Keratinocyte (primary cell): Measurements from ENCODE around the gene COX8A. TPM values are rescaled to one million over a fixed set of nuclear protein-coding genes. Genes with fewer than 3 reads are reported as not detected.

ENCODE experiments used
- DNase-seq: peaks from one replicate; pipeline ENCODE4 v3.0.0-alpha.2; 2011; ENCODE audit warnings: low read depth, missing footprints, low spot score
- FAIRE-seq: peaks from 2 replicates; lab custom pipeline; 2011; peaks lifted over from hg19 to GRCh38; lab: Jason Lieb, UNC
- H2AFZ ChIP-seq: 2 replicates; pipeline ENCODE4 v1.6.0; 2012; ENCODE audit warnings: low read length, control low read depth, inconsistent platforms; ENCODE audit not compliant: control insufficient read depth
- H3K27ac ChIP-seq: 2 replicates; pipeline ENCODE4 v1.5.1; 2011; ENCODE audit warnings: low read length; ENCODE audit not compliant: control insufficient read depth, insufficient read depth
- H3K27me3 ChIP-seq: 3 replicates; pipeline ENCODE4 v1.6.0; 2011; ENCODE audit warnings: low read length; ENCODE audit not compliant: control insufficient read depth, insufficient read depth; ENCODE audit errors: extremely low read depth
- H3K36me3 ChIP-seq, 2 experiments: 2 replicates in 1 of 2; 3 replicates in 1 of 2; pipeline ENCODE4 v1.5.1; 2011; ENCODE audit warnings: low read length in 2 of 2, mild to moderate bottlenecking in 1 of 2; ENCODE audit not compliant: control insufficient read depth in 2 of 2, insufficient read depth in 2 of 2; ENCODE audit errors: extremely low read depth in 1 of 2
- H3K4me1 ChIP-seq: 3 replicates; pipeline ENCODE4 v1.5.1; 2011; ENCODE audit warnings: low read length; ENCODE audit not compliant: control insufficient read depth, insufficient read depth; ENCODE audit errors: extremely low read depth
- H3K4me2 ChIP-seq: 3 replicates; pipeline ENCODE4 v1.6.0; 2011; ENCODE audit warnings: low read depth, low read length; ENCODE audit not compliant: control insufficient read depth, insufficient read depth; ENCODE audit errors: extremely low read depth
- H3K4me3 ChIP-seq, 3 experiments: fragments of 200-600 bp in 1 of 3; sonication (generic) in 1 of 3; 2 replicates in 2 of 3; 3 replicates in 1 of 3; pipeline ENCODE4 v1.5.1; 2011 to 2016; ENCODE audit warnings: low read length in 3 of 3, mild to moderate bottlenecking in 3 of 3, control low read depth in 2 of 3, inconsistent platforms in 1 of 3, low read depth in 1 of 3, mixed read lengths in 1 of 3, mixed run types in 1 of 3, moderate library complexity in 1 of 3; ENCODE audit not compliant: control insufficient read depth in 2 of 3, insufficient read depth in 2 of 3; ENCODE audit errors: extremely low read depth in 1 of 3
- H3K79me2 ChIP-seq: 2 replicates; pipeline ENCODE4 v1.6.0; 2012; ENCODE audit warnings: low read length; ENCODE audit not compliant: control insufficient read depth, insufficient read depth
- H3K9ac ChIP-seq: 3 replicates; pipeline ENCODE4 v1.6.0; 2011; ENCODE audit warnings: low read length; ENCODE audit not compliant: control insufficient read depth, insufficient read depth; ENCODE audit errors: extremely low read depth
- H3K9me1 ChIP-seq: 3 replicates; pipeline ENCODE4 v1.6.0; 2011; ENCODE audit warnings: low read length; ENCODE audit not compliant: control insufficient read depth, insufficient read depth; ENCODE audit errors: extremely low read depth
- H3K9me3 ChIP-seq: 2 replicates; pipeline ENCODE4 v1.5.1; 2012; ENCODE audit warnings: low read depth, low read length; ENCODE audit not compliant: control insufficient read depth
- H4K20me1 ChIP-seq: 3 replicates; pipeline ENCODE4 v1.6.0; 2011; ENCODE audit warnings: low read length; ENCODE audit not compliant: control insufficient read depth, insufficient read depth; ENCODE audit errors: extremely low read depth
- EZH2 ChIP-seq: IDR thresholded peaks from one replicate; pipeline ENCODE4 v1.6.1; 2012; ENCODE audit warnings: inconsistent platforms, mild to moderate bottlenecking, low read length, moderate library complexity
- dilution Hi-C: fragments of 300-500 bp; cut with MboI; formaldehyde crosslinking; loops from one replicate; pipeline ENCODE4 v1.7.0; 2020; ENCODE audit warnings: low sequenced_read_pairs; ENCODE audit not compliant: extremely low pct_ligation_motif_present
- polyA plus RNA-seq, 5 experiments: library from polyadenylated mRNA; depleted of rRNA in 3 of 5; stranded (reverse) in 3 of 5; stranded (forward) in 1 of 5; unstranded in 1 of 5; fragments of >200 nt; gene quantifications; 1 replicate in 1 of 5; 2 replicates in 3 of 5; 3 replicates in 1 of 5; pipeline versions ENCODE4 v1.2.1 to v1.2.3, GENCODE V29; 2011 to 2012; ENCODE audit warnings: missing spikeins in 2 of 5, low read depth in 1 of 5, low replicate concordance in 1 of 5
- TF ChIP-seq, protein P1 (sequence below), 3 experiments: IDR thresholded peaks in 1 of 3; conservative IDR thresholded peaks in 1 of 3; optimal IDR thresholded peaks in 1 of 3; 2 replicates in 2 of 3; 3 replicates in 1 of 3; pipeline versions ENCODE3 to v1.5.1; 2011; ENCODE audit warnings: low read length in 3 of 3, mild to moderate bottlenecking in 3 of 3, moderate library complexity in 2 of 3, control low read depth in 1 of 3, inconsistent platforms in 1 of 3; ENCODE audit not compliant: insufficient read depth in 2 of 3; ENCODE audit errors: extremely low read depth in 1 of 3

COX8A gene
- polyA plus RNA-seq, 1 donor (not counting 4 experiments of a cell fraction or from before 2014, with no cell fraction given), result 159 TPM

DNA sequence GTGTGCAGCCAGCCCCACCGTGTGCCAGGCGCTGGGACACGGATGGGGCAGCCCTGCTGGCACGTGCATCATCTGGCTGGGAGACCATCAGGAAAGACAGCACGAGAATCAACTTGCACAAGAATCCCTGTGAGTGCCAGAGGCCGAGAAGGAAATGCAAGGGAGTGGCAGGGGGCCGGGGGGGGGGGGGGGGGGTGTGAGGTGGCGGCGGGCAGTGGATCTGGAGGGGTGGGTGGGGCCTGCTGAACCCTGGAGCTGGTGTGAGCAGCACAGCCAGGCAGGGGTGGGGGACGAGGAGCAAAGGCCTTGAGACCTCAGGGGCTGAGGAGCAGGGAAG is 47.3 kb downstream of the COX8A start:
- no peak overlapping the region for H3K9ac ChIP-seq
- H3K9me3 ChIP-seq, result no peaks in the 10 kb centered on the region
- TF ChIP-seq EZH2, result no peak
- TF ChIP-seq, protein P1, sequence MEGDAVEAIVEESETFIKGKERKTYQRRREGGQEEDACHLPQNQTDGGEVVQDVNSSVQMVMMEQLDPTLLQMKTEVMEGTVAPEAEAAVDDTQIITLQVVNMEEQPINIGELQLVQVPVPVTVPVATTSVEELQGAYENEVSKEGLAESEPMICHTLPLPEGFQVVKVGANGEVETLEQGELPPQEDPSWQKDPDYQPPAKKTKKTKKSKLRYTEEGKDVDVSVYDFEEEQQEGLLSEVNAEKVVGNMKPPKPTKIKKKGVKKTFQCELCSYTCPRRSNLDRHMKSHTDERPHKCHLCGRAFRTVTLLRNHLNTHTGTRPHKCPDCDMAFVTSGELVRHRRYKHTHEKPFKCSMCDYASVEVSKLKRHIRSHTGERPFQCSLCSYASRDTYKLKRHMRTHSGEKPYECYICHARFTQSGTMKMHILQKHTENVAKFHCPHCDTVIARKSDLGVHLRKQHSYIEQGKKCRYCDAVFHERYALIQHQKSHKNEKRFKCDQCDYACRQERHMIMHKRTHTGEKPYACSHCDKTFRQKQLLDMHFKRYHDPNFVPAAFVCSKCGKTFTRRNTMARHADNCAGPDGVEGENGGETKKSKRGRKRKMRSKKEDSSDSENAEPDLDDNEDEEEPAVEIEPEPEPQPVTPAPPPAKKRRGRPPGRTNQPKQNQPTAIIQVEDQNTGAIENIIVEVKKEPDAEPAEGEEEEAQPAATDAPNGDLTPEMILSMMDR (optimal IDR thresholded peaks at IDR 0.05 in 1 of 3, IDR thresholded peaks at IDR 0.05 in 1 of 3, conservative IDR thresholded peaks at IDR 0.05 in 1 of 3; ENCODE audit: extremely low read depth in 1 of 3, insufficient read depth in 2 of 3, low read length in 3 of 3), result peak in 1 of 3 experiments; percentile 58
- no peak overlapping the region for H2AFZ ChIP-seq
- H3K4me1 ChIP-seq, result peaks cover 4% of the 10 kb centered on the region
- H3K4me2 ChIP-seq, result no peak overlapping the region
- dilution Hi-C loops, result no loop called here
- H4K20me1 ChIP-seq, result no peaks in the 10 kb centered on the region
- no peak overlapping the region for H3K4me3 ChIP-seq
- peaks cover 23% of the 10 kb centered on the region for H3K27me3 ChIP-seq
- H3K79me2 ChIP-seq, result no peaks in the 10 kb centered on the region
- H3K27ac ChIP-seq, result no peak overlapping the region
- no peaks in the 10 kb centered on the region for H3K36me3 ChIP-seq
- FAIRE-seq, result no peak
- DNase-seq, result no peak
- H3K9me1 ChIP-seq, result no peaks in the 10 kb centered on the region

DNA sequence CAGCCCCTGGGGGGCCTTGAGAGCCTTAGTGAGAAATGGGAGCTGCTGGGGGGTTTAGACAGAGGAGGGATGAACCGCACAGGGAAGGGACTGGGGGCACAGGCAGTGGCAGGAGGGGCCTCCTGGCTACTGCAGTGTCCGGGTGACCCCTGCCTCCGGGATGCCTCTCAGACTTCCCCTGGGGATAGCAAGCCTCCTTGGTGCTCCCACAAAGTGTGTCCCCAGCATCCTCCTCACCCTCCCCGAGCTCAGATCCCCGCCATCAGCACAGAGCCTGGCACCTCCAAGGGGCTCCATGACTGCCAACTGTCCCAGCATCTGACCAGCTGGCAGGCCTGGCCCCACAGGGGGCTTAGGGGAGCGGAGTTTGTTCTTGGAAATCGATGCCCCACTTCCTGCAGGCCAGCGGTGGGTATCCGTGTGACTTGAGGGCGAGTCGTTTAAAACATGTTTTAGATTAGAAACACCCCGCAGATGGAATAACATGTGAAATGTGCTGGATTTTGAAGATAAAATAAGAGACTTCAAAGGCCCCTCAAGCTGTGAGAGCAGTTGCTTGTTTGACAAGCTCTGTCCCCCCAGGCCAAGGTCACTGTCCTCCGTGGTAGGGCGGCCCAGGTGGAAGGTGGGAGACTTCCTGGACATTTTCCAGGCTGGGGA is 47.8 kb downstream of the COX8A start:
- Histone ChIP-seq H3K27ac (no peak overlapping the region), H3K36me3 (no peaks in the 10 kb centered on the region), H3K4me2 (no peak overlapping the region), H3K9me1 (no peaks in the 10 kb centered on the region), H3K4me3 (no peak overlapping the region), H3K27me3 (peaks cover 28% of the 10 kb centered on the region), H4K20me1 (no peaks in the 10 kb centered on the region), H2AFZ (no peak overlapping the region), H3K4me1 (peaks cover 4% of the 10 kb centered on the region), H3K9ac (no peak overlapping the region), H3K79me2 (no peaks in the 10 kb centered on the region), H3K9me3 (no peaks in the 10 kb centered on the region)
- TF ChIP-seq, protein P1 (optimal IDR thresholded peaks at IDR 0.05 in 1 of 3, IDR thresholded peaks at IDR 0.05 in 1 of 3, conservative IDR thresholded peaks at IDR 0.05 in 1 of 3; ENCODE audit: extremely low read depth in 1 of 3, insufficient read depth in 2 of 3, low read length in 3 of 3), result no peak
- TF ChIP-seq EZH2, result no peak
- dilution Hi-C loops, result no loop called here
- no peak for FAIRE-seq
- DNase-seq, result no peak
